HepG2 (cell line): Measurements from ENCODE around the gene POU2F2. TPM values are rescaled to one million over a fixed set of nuclear protein-coding genes. Genes with fewer than 3 reads are reported as not detected.
A peak's percentile ranks its signal among the peaks of the same experiment; 100 is the strongest.

Experiments used
- AHR ChIP-seq: IDR thresholded peaks from 2 replicates; pipeline ENCODE4 v1.6.1; 2018; ENCODE audit warnings: missing genetic modification reagents, missing compliant biosample characterization
- CEBPG ChIP-seq: IDR thresholded peaks from 2 replicates; pipeline ENCODE4 v1.6.1; 2016
- GATA4 ChIP-seq: sonication (generic); IDR thresholded peaks from 2 replicates; pipeline ENCODE4 v1.6.1; 2016; ENCODE audit warnings: antibody characterized with exemption, low read depth, borderline replicate concordance
- HHEX ChIP-seq: IDR thresholded peaks from 2 replicates; pipeline ENCODE4 v1.6.1; 2016; ENCODE audit warnings: control low read depth
- JUN ChIP-seq: sonication (generic); formaldehyde crosslinking; IDR thresholded peaks from 2 replicates; pipeline ENCODE4 v1.4.0; 2020; ENCODE audit warnings: mild to moderate bottlenecking, missing genetic modification reagents
- MYPOP ChIP-seq: sonication (generic); formaldehyde crosslinking; IDR thresholded peaks from 2 replicates; pipeline ENCODE4 v1.8.1; 2023; ENCODE audit warnings: mild to moderate bottlenecking, moderate library complexity, missing genetic modification reagents
- NFE2L2 ChIP-seq: fragments of 150-350 bp; IDR thresholded peaks from 2 replicates; pipeline ENCODE4 v1.6.1; 2014; ENCODE audit warnings: low read length
- NFYB ChIP-seq: sonication (generic); formaldehyde crosslinking; IDR thresholded peaks from 2 replicates; pipeline ENCODE4 v1.4.0; 2020; ENCODE audit warnings: missing genetic modification reagents
- NR2F2 ChIP-seq: IDR thresholded peaks from 2 replicates; pipeline ENCODE4 v1.6.1; 2012; ENCODE audit warnings: low read depth, inconsistent platforms, borderline replicate concordance
- PITX1 ChIP-seq: sonication (generic); formaldehyde crosslinking; IDR thresholded peaks from 2 replicates; pipeline ENCODE4 v1.5.1; 2020; ENCODE audit warnings: mild to moderate bottlenecking, missing genetic modification reagents
- RAD21 ChIP-seq: fragments of 450-650 bp; formaldehyde crosslinking; IDR thresholded peaks from 2 replicates; pipeline ENCODE4 v1.5.0; 2020; ENCODE audit warnings: mild to moderate bottlenecking
- SALL2 ChIP-seq: sonication (generic); formaldehyde crosslinking; IDR thresholded peaks from 2 replicates; pipeline ENCODE4 v1.8.1; 2023; ENCODE audit warnings: mild to moderate bottlenecking, missing genetic modification reagents, inconsistent platforms
- SMC3 ChIP-seq: IDR thresholded peaks from 2 replicates; pipeline ENCODE4 v1.6.1; 2011; ENCODE audit warnings: low read length, improper control_type of control experiment
- SOX5 ChIP-seq: IDR thresholded peaks from 2 replicates; pipeline ENCODE4 v1.6.1; 2016; ENCODE audit warnings: borderline replicate concordance
- TEF ChIP-seq: sonication (generic); formaldehyde crosslinking; IDR thresholded peaks from 2 replicates; pipeline ENCODE4 v1.5.0; 2020; ENCODE audit warnings: missing genetic modification reagents
- TGIF2 ChIP-seq: IDR thresholded peaks from 2 replicates; pipeline ENCODE4 v1.6.1; 2016; ENCODE audit warnings: control low read depth, missing compliant biosample characterization
- XRCC5 ChIP-seq: fragments of 200-400 bp; formaldehyde crosslinking; optimal IDR thresholded peaks from 2 replicates; pipeline ENCODE3; 2017; ENCODE audit warnings: mild to moderate bottlenecking, low read length
- YEATS2 ChIP-seq: sonication (generic); formaldehyde crosslinking; IDR thresholded peaks from 2 replicates; pipeline ENCODE4 v1.4.0; 2020; ENCODE audit warnings: missing genetic modification reagents, borderline replicate concordance
- ZBTB26 ChIP-seq: IDR thresholded peaks from 2 replicates; pipeline ENCODE4 v1.6.1; 2016; ENCODE audit warnings: missing compliant biosample characterization, missing genetic modification reagents, borderline replicate concordance
- ZMYM3 ChIP-seq: sonication (generic); formaldehyde crosslinking; IDR thresholded peaks from 2 replicates; pipeline ENCODE4 v1.5.1; 2020; ENCODE audit warnings: mild to moderate bottlenecking, missing genetic modification reagents
- ZNF3 ChIP-seq: IDR thresholded peaks from 2 replicates; pipeline ENCODE4 v1.7.0; 2017; ENCODE audit warnings: inconsistent platforms
- ZNF350 ChIP-seq: sonication (generic); formaldehyde crosslinking; IDR thresholded peaks from 2 replicates; pipeline ENCODE4 v1.4.0; 2020; ENCODE audit warnings: mild to moderate bottlenecking, low read depth, missing genetic modification reagents, borderline replicate concordance
- ZNF567 ChIP-seq: sonication (generic); formaldehyde crosslinking; IDR thresholded peaks from 2 replicates; pipeline ENCODE4 v1.8.1; 2023; ENCODE audit warnings: mild to moderate bottlenecking, missing genetic modification reagents, borderline replicate concordance
- ZNF576 ChIP-seq: sonication (generic); formaldehyde crosslinking; IDR thresholded peaks from 2 replicates; pipeline ENCODE4 v1.4.0; 2020; ENCODE audit warnings: mild to moderate bottlenecking, missing genetic modification reagents
- ZNF605 ChIP-seq: sonication (generic); formaldehyde crosslinking; IDR thresholded peaks from 2 replicates; pipeline ENCODE4 v1.8.0; 2022; ENCODE audit warnings: mild to moderate bottlenecking, missing genetic modification reagents
- ZNF775 ChIP-seq: sonication (generic); formaldehyde crosslinking; IDR thresholded peaks from 2 replicates; pipeline ENCODE4 v1.4.0; 2020; ENCODE audit warnings: missing genetic modification reagents, mild to moderate bottlenecking, moderate library complexity, borderline replicate concordance
- ZNF782 ChIP-seq: sonication (generic); formaldehyde crosslinking; IDR thresholded peaks from 2 replicates; pipeline ENCODE4 v1.4.0; 2020; ENCODE audit warnings: missing genetic modification reagents, mild to moderate bottlenecking, borderline replicate concordance
- ZNF839 ChIP-seq: sonication (generic); formaldehyde crosslinking; IDR thresholded peaks from 2 replicates; pipeline ENCODE4 v1.4.0; 2020; ENCODE audit warnings: missing genetic modification reagents, mild to moderate bottlenecking, borderline replicate concordance
- ZSCAN20 ChIP-seq: sonication (generic); formaldehyde crosslinking; IDR thresholded peaks from 2 replicates; pipeline ENCODE4 v1.4.0; 2020; ENCODE audit warnings: missing genetic modification reagents, mild to moderate bottlenecking, borderline replicate concordance
- polyA plus RNA-seq, 8 experiments: library from polyadenylated mRNA; depleted of rRNA in 3 of 8; stranded (reverse) in 7 of 8; unstranded in 1 of 8; fragments of >200 nt; fragmentation: Illumina TruSeq in 4 of 8; extraction: Trizol in 4 of 8; gene quantifications; 2 replicates each; pipeline versions ENCODE4 v1.2.1 to v1.2.3, GENCODE V29; 2011 to 2016; ENCODE audit warnings: low read depth in 4 of 8, missing spikeins in 1 of 8, mixed read lengths in 1 of 8; ENCODE audit not compliant: insufficient read depth in 1 of 8
- total RNA-seq, 5 experiments: library from RNA; depleted of rRNA; stranded (reverse); fragments of >200 nt; fragmentation: Illumina TruSeq; extraction: Trizol; gene quantifications; 2 replicates each; pipeline ENCODE4 v1.2.3, GENCODE V29; 2016; ENCODE audit warnings: low read depth in 1 of 5

The POU2F2 gene
- total and polyA plus RNA-seq, 2 of the 13 experiments (the other 11 are each of a cell fraction or from before 2014, with no cell fraction given), result 0.09 to 0.17 TPM

GRCh38 chr19:42132851-42133528, 744 bp upstream of the POU2F2 start (continued):
- TF ChIP-seq GATA4, result no peak
- no peak for TF ChIP-seq PITX1 (CRISPR knock-in tag)
- TF ChIP-seq HHEX (CRISPR knock-in tag), result no peak
- TF ChIP-seq AHR (CRISPR knock-in tag), result 0 out of 2 replicates have a peak, but pooled peaks have one; percentile 29
- no peak for TF ChIP-seq NFYB
- no peak for TF ChIP-seq ZNF576 (CRISPR knock-in tag)
- TF ChIP-seq MYPOP (CRISPR knock-in tag), result 0 out of 2 replicates have a peak, but pooled peaks have one; percentile 33
- no peak for TF ChIP-seq ZNF775 (CRISPR knock-in tag)
- TF ChIP-seq TEF (CRISPR knock-in tag), result no peak
- TF ChIP-seq ZNF3 (CRISPR knock-in tag), result no peak
- peak; percentile 94 for TF ChIP-seq RAD21 (CRISPR knock-in tag)
- TF ChIP-seq SMC3, result peak; percentile 17; the same call in 1 of the 2 replicates
- no peak for TF ChIP-seq YEATS2 (CRISPR knock-in tag)
- TF ChIP-seq ZNF839 (CRISPR knock-in tag), result no peak
- TF ChIP-seq NFE2L2, result no peak
- TF ChIP-seq ZNF782 (CRISPR knock-in tag), result 0 out of 2 replicates have a peak, but pooled peaks have one; percentile 42
- TF ChIP-seq TGIF2 (CRISPR knock-in tag), result no peak
- no peak for TF ChIP-seq ZNF605 (CRISPR knock-in tag)
- TF ChIP-seq ZSCAN20, result no peak
- TF ChIP-seq ZMYM3 (CRISPR knock-in tag), result no peak
- TF ChIP-seq CEBPG (CRISPR knock-in tag), result no peak
- peak; percentile 57 for TF ChIP-seq XRCC5
- TF ChIP-seq NR2F2, result no peak
- 0 out of 2 replicates have a peak, but pooled peaks have one; percentile 32 for TF ChIP-seq ZNF350 (CRISPR knock-in tag)
- TF ChIP-seq SOX5, result no peak
- TF ChIP-seq ZBTB26 (CRISPR knock-in tag), result no peak
- TF ChIP-seq ZNF567 (CRISPR knock-in tag), result 0 out of 2 replicates have a peak, but pooled peaks have one; percentile 37
- TF ChIP-seq SALL2, result 0 out of 2 replicates have a peak, but pooled peaks have one; percentile 42
- no peak for TF ChIP-seq JUN (CRISPR knock-in tag)
